Astrocyte of the cerebellum (primary cell): ENCODE measurements around the gene EML1.

Experiments used
- DNase-seq: peaks from one replicate; pipeline ENCODE4 v3.0.0-alpha.2; 2011; ENCODE audit warnings: low read depth
- H3K4me3 ChIP-seq: 2 replicates; pipeline ENCODE4 v1.5.1; 2011; ENCODE audit warnings: mild to moderate bottlenecking, low read depth, low read length, moderate library complexity
- in situ Hi-C: cut with HindIII; loops from 2 replicates; pipeline ENCODE4 v1.10.0; 2017; ENCODE audit warnings: low sequenced_read_pairs
- TF ChIP-seq, protein P1 (sequence below): IDR thresholded peaks from 2 replicates; pipeline ENCODE4 v1.5.1; 2012; ENCODE audit warnings: low read length, low read depth, moderate library complexity, mild to moderate bottlenecking; ENCODE audit errors: missing control alignments

Gene EML1

DNA sequence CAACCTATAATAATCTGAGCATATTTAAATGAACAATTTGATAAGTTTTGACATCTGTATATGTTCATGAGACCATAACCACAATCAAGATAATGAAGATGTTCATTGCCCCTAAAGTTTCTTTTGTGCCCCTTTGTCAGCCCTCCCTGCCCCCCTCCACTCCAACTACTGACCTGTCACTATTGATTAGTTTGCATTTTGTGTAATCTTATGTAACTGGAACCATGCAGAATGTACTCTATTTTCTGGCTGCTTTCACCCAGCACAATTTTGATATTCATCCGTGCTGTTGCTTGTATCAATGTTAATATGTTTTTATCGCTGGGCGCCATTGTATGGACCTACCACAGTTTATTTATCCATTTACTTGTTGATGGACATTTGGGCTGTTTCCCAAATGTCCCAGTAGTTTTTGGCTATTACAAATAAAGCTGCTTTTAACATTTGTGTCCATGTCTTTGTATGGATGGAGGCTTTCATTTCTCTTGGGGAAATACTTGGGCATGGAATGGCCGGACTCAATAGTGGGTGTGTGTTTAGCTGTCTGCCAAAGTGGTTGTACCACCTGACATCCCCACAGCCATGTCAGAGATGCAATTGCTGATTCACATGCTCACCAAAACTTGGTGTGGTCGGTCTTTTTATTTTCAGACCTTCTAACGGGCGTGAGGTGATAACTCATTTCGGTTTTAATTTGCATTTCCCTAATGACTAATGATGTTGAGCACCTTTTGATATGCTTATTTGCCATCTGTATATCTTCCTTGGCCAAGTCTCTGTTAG lies 38.9 kb downstream of the EML1 start:
- DNase-seq, result no peak
- TF ChIP-seq, protein P1, sequence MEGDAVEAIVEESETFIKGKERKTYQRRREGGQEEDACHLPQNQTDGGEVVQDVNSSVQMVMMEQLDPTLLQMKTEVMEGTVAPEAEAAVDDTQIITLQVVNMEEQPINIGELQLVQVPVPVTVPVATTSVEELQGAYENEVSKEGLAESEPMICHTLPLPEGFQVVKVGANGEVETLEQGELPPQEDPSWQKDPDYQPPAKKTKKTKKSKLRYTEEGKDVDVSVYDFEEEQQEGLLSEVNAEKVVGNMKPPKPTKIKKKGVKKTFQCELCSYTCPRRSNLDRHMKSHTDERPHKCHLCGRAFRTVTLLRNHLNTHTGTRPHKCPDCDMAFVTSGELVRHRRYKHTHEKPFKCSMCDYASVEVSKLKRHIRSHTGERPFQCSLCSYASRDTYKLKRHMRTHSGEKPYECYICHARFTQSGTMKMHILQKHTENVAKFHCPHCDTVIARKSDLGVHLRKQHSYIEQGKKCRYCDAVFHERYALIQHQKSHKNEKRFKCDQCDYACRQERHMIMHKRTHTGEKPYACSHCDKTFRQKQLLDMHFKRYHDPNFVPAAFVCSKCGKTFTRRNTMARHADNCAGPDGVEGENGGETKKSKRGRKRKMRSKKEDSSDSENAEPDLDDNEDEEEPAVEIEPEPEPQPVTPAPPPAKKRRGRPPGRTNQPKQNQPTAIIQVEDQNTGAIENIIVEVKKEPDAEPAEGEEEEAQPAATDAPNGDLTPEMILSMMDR, result no peak
- H3K4me3 ChIP-seq, result no peak overlapping the region
- in situ Hi-C loops, result loop anchor here (5.0 kb wide), 2 partner anchors 45 to 85 kb away; no protein-coding TSS in a partner anchor

DNA sequence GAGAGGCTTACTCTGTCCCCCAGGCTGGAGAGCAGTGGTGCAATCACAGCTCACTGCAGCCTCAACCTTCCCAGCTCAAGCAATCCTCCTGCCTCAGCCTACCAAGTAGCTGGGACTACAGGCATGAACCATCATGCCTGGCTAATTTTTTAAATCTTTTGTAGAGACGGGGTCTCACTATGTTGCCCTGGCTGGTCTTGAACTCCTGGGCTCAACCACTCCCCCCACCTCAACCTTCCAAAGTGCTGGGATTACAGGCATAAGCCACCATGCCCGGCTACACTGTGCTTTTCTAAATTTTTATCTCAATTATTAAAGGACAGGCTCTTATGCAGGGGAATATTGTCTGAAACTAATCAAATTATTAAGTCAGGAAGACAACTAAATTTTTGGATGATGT lies 44.6 kb downstream of the EML1 start:
- H3K4me3 ChIP-seq, result no peak overlapping the region
- in situ Hi-C loops, result no loop called here
- TF ChIP-seq, protein P1, result no peak
- no peak for DNase-seq

DNA sequence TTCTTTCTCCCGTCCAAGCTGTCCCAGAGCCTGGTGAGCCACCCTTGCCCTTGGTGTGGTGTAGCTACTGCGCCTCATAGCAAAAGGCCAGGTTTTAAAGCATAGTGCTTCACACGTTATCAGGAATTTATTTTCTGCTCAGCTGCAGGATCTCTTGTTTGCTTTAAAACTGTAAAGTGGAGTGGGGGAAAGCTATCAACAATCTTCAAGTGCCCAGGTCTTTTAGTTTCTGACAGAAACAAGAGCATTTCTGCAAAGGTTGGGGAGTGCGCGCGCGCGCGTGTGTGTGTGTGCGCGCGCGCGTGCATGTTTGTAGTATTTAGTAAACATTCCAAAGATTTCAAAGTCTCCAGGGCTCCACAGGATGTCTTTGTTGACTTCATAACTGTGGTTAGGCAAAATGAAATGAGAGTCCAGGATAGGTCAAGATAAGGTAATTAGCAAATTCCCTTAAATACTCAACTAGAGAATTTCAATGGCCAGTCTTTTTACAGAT lies 45.5 kb downstream of the EML1 start:
- H3K4me3 ChIP-seq, result no peak overlapping the region
- TF ChIP-seq, protein P1, result no peak
- peak; percentile 72 for DNase-seq
- in situ Hi-C loops, result no loop called here

DNA sequence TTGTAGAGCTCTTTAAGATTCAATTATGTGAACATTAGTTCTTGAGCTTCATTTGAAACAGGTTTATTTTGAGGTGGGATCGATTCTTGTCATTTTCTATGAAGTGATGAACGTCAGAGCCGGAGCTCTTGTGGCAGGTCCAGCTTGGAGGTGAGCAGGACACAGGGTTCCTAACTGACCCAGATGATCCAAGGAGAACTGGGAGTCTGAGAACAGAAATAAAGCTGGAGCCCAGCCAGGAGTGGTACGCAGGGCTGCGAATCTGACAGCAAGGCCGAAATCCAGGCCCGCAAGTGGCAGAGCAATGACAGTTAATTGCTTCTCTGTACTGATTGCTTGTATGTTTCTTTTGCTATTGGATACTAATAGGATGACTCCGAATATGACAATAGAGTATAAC lies 46.5 kb downstream of the EML1 start:
- no peak overlapping the region for H3K4me3 ChIP-seq
- in situ Hi-C loops, result no loop called here
- TF ChIP-seq, protein P1, result no peak
- no peak for DNase-seq

DNA sequence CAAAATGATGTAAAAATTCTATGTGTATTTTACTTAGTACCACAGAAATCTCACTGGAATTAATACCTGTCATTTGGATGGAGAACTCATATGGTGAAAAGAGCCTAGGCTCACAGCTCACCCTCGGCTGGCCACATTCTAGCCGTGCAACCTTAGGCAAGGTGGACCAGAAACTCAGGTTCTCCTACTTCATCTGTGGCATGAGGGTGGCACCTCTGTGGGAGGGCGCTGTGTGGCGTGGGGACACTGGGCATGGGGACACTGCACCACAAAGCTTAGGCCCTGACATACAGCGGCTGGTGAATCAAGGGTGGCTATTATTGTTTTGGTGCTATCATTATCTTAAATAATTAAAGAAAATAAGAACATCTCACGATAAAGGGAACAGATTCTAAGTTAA lies 47.1 kb downstream of the EML1 start:
- no peak for DNase-seq
- H3K4me3 ChIP-seq, result no peak overlapping the region
- in situ Hi-C loops, result no loop called here
- TF ChIP-seq, protein P1, result no peak

DNA sequence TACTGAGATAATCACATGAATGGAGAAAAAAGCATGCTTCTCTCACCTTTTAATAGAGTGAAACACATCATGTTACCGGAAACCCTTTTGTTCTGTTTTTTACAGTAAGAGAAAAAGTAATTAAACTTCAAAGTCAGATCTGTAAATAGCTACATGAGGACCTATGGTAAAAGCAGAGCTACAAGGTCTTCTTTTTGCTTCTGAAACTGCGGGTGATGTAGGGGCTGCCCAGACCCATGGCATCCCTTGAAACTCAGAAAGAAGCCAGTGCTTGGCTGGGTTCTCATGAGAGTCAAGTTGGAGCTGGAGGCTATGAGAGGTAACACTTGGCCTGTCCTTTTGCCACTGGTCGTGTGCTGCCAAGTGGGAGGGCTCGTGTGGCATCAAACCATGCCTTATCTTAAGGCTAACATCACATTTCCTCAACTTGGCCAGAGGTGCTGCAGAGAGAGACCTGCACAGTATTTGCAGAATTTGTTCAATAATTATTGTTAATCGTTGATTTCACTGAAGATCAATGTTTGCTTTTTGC lies 47.6 kb downstream of the EML1 start:
- no peak for DNase-seq
- in situ Hi-C loops, result no loop called here
- TF ChIP-seq, protein P1, result no peak
- H3K4me3 ChIP-seq, result no peak overlapping the region
